Body of pancreas (tissue), 4 donors: ENCODE results near the gene OR6Q1. TPM values are rescaled to one million over a fixed set of nuclear protein-coding genes. Genes with fewer than 3 reads are reported as not detected.

Source experiments
- ATAC-seq: fragments of 150-250 bp; one replicate; pipeline ENCODE4 v1.9.1; 2016
- DNase-seq, 4 donors: peaks; one replicate each; pipeline ENCODE4 v3.0.0-alpha.2; 2019
- H3K27ac ChIP-seq, 4 donors: fragments of 200-600 bp; sonication (generic); 1 replicate in 3 of 4; 2 replicates in 1 of 4; pipeline versions ENCODE4 v1.5.1 to v1.6.1; 2016 to 2019; ENCODE audit warnings: mild to moderate bottlenecking in 1 of 4, mixed read lengths in 1 of 4, moderate library complexity in 1 of 4
- H3K27me3 ChIP-seq, 2 donors: fragments of 200-600 bp; sonication (generic); one replicate each; pipeline ENCODE4 v1.6.0; 2016; ENCODE audit warnings: mild to moderate bottlenecking in 1 of 2
- H3K36me3 ChIP-seq, 2 donors: fragments of 200-600 bp; sonication (generic); replicated peaks in 1 of 2; 2 replicates each; pipeline ENCODE4 v1.5.1; 2016; ENCODE audit warnings: low read depth in 2 of 2; ENCODE audit not compliant: insufficient read depth in 1 of 2
- H3K4me1 ChIP-seq: fragments of 200-600 bp; sonication (generic); one replicate; pipeline ENCODE4 v1.6.0; 2016
- H3K4me3 ChIP-seq, 2 donors: fragments of 200-600 bp; sonication (generic); 1 replicate in 1 of 2; 2 replicates in 1 of 2; pipeline ENCODE4 v1.5.1; 2016 to 2019
- H3K9me3 ChIP-seq, 3 donors: fragments of 200-600 bp; sonication (generic); 1 replicate in 2 of 3; 2 replicates in 1 of 3; pipeline ENCODE4 v1.5.1; 2016
- CTCF ChIP-seq, 7 experiments: fragments of 450-650 bp in 4 of 7; fragments of 200-600 bp in 3 of 7; sonication (generic) in 3 of 7; IDR thresholded peaks; one replicate each; pipeline ENCODE4 v1.5.1; 2016 to 2019; ENCODE audit warnings: antibody characterized with exemption in 7 of 7
- POLR2A ChIP-seq, 3 donors: fragments of 450-650 bp; IDR thresholded peaks; one replicate each; pipeline ENCODE4 v1.6.1; 2016; ENCODE audit warnings: antibody characterized with exemption in 3 of 3, mild to moderate bottlenecking in 2 of 3
- WGBS, 2 donors: methylation state at CpG; one replicate each; pipeline ENCODE4 v1.1.5; 2017; 5-methylcytosine and 5-hydroxymethylcytosine counted together
- intact Hi-C: fragments of 100-400 bp; cut with DNase I; formaldehyde crosslinking; loops from one replicate; pipeline ENCODE4 v1.15.1; 2023
- total RNA-seq, 2 donors: library from RNA; depleted of rRNA; stranded (reverse); fragments of >200 nt; gene quantifications; one replicate each; pipeline ENCODE4 v1.1.0, GENCODE V29; 2016

OR6Q1 gene
- total RNA-seq, 2 donors from 2014 or later: not detected

- H3K27me3 ChIP-seq: no peaks in the 10 kb centered on the region
- intact Hi-C loops: no loop called here
- H3K9me3 ChIP-seq: no peaks in the 10 kb centered on the region
- WGBS, 2 donors: 37 to 56% methylated on average over 5 to 6 of the region's 6 CpGs
- no peak for TF ChIP-seq CTCF (IDR thresholded peaks at IDR 0.05)
- TF ChIP-seq POLR2A (IDR thresholded peaks at IDR 0.05): no peak
- H3K27ac ChIP-seq: no peak overlapping the region
- H3K4me3 ChIP-seq: no peak overlapping the region
- DNase-seq (no peak), ATAC-seq (no peak)
- no peaks in the 10 kb centered on the region for H3K4me1 ChIP-seq
- no peaks in the 10 kb centered on the region for H3K36me3 ChIP-seq
Observed at GRCh38 chr11:58011771-58012170, 19.0 kb upstream of the OR6Q1 start.

GRCh38 chr11:58023435-58023931 is 7.3 kb upstream of the OR6Q1 start, which contains the start of gene OR9Q1:
TSS of gene OR9Q1 (plus strand) at chr11:58023881. CDS start at chr11:58179445, 155,564 bp downstream.
- Histone ChIP-seq H3K27me3 (no peaks in the 10 kb centered on the region), H3K9me3 (no peaks in the 10 kb centered on the region), H3K4me3 (no peak within 1 kb of the TSS), H3K27ac (peak within 1 kb of the TSS in 3 of 4 donors; percentile 52 to 68 (median 55)), H3K36me3 (no peaks in the 10 kb centered on the region), H3K4me1 (peaks cover 21% of the 10 kb centered on the region)
- intact Hi-C loops: no loop called here
- no peak for ATAC-seq
- DNase-seq: no peak
- TF ChIP-seq POLR2A (IDR thresholded peaks at IDR 0.05): no peak
- TF ChIP-seq CTCF (IDR thresholded peaks at IDR 0.05): no peak
- WGBS, 2 donors: 67 to 79% methylated on average over 5 of the region's 5 CpGs

GRCh38 chr11:58024601-58025091 is 6.1 kb upstream of the OR6Q1 start:
- H3K36me3 ChIP-seq: no peaks in the 10 kb centered on the region

GRCh38 chr11:58027341-58027740 is 3.4 kb upstream of the OR6Q1 start:
- Histone ChIP-seq H3K27me3 (no peaks in the 10 kb centered on the region), H3K27ac (peak overlapping the region in 2 of 4 donors; percentile 74 to 78), H3K9me3 (no peaks in the 10 kb centered on the region), H3K36me3 (no peaks in the 10 kb centered on the region), H3K4me3 (no peak overlapping the region), H3K4me1 (peaks cover 34% of the 10 kb centered on the region)
- TF ChIP-seq POLR2A (IDR thresholded peaks at IDR 0.05): no peak
- TF ChIP-seq CTCF (IDR thresholded peaks at IDR 0.05): no peak
- 62 to 66% methylated on average over 4 of the region's 4 CpGs for WGBS, 2 donors
- intact Hi-C loops: no loop called here
- ATAC-seq (no peak), DNase-seq (no peak)

More at GRCh38 chr11:58024601-58025091, 6.1 kb upstream of the OR6Q1 start:
- 22 to 40% methylated on average over 7 to 8 of the region's 8 CpGs for WGBS, 2 donors
- DNase-seq: peak; percentile 48 to 73 (median 70)
- TF ChIP-seq POLR2A (IDR thresholded peaks at IDR 0.05): no peak
- no peak for TF ChIP-seq CTCF (IDR thresholded peaks at IDR 0.05)
- H3K27me3 ChIP-seq: no peaks in the 10 kb centered on the region
- H3K4me3 ChIP-seq: no peak overlapping the region
- ATAC-seq: peak; percentile 72
- intact Hi-C loops: no loop called here
- no peaks in the 10 kb centered on the region for H3K9me3 ChIP-seq
- H3K27ac ChIP-seq: peak overlapping the region in 3 of 4 donors; percentile 52 to 68 (median 55)
- H3K4me1 ChIP-seq: peaks cover 31% of the 10 kb centered on the region
